Activated CD4-positive, CD25-positive, alpha-beta regulatory T cell treated with anti-CD3 and anti-CD28 coated beads, Interleukin-2, amount 50 U/mL, for 72 hours (primary cell): ENCODE results near the gene SLC9A2.

Experiments used
- DNase-seq: peaks from one replicate; pipeline ENCODE4 v3.0.0; 2021

SLC9A2 gene

GRCh38 chr2:102674370-102674769 is 55.0 kb downstream of the SLC9A2 start:
- no peak for DNase-seq

- DNase-seq = no peak
Measured at GRCh38 chr2:102674836-102675235, 55.5 kb downstream of the SLC9A2 start.

- DNase-seq = no peak
Measured at GRCh38 chr2:102677244-102678215, 58.2 kb downstream of the SLC9A2 start.

- no peak for DNase-seq
Measured at GRCh38 chr2:102678442-102678841, 59.1 kb downstream of the SLC9A2 start.

DNA sequence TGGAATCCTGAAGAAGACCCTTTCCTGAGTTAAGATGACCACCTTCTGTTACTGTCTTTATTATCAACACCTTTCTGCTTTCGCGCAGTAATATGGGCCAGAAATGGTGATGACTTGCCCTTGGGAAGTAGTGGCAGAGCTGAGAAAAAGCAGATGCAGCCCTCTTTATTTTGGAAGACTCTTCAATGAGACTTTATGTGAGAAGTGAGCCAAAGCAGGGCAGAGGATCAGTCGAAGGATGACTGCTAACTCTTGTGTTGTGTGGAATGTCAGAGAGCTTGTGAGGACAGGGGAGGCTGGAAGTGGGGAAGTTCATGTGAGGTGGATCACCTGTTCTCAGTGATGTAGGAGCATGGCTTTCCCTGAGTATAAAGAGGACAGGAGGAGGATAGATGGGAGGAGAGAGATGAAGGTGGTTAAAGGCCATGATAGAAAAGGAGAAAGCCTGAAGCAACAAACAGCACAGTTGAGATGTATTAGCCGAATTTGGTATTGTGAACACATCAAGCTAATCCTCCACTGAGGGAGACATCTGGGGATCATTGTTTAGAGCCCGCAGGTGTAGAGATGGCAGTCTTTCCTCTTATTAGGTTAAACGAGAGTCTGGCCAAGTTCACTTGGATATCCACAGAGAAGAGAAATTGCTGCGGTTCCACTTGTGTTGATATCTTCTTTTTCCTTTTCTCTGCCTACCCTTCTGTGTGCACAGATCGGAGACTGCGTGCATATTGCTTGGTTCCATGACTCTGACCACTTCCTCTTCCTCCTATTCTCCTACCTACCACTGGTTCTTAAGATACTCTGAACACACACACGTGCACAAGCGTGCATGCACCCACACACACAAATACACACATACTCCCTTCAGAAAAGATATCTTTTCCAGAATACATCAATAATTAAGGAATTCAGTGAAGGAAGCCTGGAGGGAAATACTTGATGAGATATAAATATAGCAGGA is 67.4 kb downstream of the SLC9A2 start:
- no peak for DNase-seq

DNA sequence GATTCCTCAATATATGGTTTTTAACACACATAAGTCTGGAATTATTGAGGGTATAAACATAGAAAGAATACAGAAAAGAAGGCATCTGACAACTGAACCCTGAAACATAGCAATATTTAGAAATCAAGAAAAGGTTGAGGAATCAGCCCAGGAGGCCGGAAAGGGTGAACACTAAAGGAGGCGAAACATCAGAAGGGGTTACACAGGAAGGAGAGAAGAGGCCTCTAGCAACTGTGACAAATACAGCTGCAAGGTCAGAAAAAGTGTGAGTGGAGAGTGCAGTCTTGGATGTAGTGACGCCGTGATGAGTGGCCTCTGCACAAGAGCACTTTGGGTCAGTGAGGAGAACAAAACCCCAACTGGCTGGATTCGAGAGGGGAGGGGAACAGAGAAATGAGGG is 70.7 kb downstream of the SLC9A2 start:
- DNase-seq = no peak

DNA sequence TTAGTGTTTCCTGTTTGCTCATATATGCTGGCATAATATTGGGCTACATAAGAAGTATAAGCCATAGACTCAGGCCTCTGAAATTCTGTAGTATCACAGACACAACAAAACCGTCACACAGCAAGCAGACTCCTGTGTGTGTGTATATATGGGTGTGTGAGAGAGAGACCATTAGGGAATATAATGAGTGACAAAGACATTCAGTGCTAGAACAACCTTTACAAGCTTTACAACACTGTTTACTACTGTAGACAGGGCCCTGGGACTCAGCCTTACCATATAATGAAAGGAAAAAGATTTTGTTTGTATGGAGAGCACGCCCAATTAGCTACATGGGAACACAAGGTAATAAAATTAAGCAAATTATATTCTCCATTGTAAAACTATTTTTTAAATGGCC is 77.1 kb downstream of the SLC9A2 start:
- no peak for DNase-seq

DNA sequence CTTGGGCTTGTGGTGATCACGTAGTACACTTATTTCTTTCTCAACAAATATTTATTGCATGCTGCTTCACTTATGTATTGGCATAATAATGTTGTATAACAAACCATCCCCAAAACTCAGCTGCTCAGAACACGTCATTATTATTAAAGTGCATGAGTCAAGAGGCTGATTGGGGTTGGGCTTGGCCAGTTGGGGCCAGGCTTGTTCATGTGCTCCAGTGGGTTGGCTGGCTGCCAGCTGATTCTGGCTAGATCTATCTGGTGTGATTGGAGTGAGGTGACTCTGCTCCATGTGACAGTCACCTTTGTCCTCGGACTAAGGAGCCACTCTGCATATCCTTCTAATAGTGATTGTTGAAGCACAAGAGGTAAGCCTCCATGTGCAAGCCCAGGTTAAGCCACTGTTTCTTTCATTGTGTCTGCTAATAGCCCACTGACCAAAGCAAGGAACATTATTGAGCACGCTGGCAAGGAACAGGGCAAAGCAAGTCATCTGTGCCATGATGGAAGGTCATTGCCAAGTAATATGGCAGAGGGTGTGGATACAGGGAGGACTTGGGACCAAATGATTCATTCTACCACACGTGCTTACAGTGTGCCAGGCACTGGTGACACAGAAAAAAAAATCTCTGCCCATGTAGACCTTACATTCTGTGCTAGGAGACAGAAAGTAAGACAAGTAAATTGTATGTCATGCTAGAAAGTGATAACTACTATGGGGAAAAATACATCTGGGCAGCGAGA is 79.2 kb downstream of the SLC9A2 start:
- DNase-seq = no peak

GRCh38 chr2:102703305-102703704 is 84.0 kb downstream of the SLC9A2 start:
- DNase-seq = no peak

GRCh38 chr2:102703748-102704147 is 84.4 kb downstream of the SLC9A2 start:
- DNase-seq = no peak

- DNase-seq = no peak
Measured at GRCh38 chr2:102704531-102704930, 85.2 kb downstream of the SLC9A2 start.

DNA sequence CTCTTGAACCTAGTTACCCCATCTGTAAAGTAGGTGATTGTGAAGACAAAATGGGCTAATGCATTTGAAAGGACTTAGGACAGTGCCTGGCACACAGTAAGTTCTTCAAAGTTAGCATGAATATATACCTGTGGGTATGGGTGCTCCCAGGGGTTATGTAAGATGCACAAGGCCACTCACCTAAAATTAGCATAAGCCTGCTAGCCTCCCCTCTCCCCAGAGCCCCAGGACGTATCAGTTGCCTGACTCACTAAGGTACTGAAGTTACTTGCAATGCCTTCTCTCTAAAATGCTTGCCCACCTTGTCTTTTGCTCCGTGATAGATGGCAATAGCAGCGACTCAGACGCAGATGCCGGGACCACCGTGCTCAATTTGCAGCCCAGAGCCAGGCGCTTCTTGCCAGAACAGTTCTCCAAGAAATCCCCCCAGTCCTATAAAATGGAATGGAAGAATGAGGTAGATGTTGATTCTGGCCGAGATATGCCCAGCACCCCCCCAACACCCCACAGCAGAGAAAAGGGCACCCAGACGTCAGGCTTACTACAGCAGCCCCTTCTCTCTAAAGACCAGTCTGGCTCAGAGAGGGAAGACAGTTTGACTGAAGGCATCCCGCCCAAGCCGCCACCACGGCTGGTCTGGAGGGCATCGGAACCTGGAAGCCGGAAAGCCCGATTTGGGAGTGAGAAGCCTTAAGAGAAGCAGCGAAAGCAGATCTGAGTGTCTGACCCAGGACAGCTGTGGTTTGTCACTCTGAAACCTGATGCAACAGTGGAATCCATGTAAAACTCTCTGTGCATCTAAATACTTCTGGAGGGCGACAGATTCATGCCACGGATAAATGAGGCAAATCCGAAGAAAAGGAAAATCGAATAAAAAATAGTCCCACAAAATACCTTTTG is 88.7 kb downstream of the SLC9A2 start:
- no peak for DNase-seq

- no peak for DNase-seq
Measured at GRCh38 chr2:102708847-102709559, 89.7 kb downstream of the SLC9A2 start.

DNA sequence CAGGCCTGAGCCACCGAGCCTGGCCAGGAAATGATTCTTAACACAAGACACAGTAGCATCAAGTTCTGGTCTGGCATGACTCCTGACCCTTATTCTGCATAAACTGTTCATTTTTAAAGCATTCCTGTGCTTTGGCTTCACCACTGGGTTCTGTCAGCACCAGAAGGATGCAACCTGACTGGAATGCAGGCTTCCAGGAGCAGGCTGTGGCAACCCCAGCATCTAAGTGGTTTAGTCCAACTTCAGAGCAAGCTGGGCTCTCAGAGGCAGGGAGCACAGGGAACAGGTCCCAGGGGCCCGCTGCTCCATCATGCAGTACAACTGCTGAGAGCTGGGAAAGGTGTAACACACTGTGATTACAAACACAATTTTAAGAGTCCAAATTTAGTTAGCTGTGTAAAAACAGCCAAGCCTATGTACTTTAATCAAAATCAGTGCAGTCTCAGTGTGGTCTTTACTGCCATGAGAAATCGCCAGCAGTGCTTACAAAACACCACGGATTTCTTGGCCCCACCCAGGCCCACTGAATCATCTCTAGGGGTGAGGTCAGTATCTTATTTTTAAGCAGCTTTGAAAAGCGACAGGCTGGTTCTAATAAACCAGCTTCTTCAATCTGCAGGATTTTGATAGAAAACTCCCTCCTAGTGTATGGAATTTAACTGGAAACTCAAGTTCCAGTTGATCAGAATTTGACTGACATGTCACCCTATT is 98.1 kb downstream of the SLC9A2 start:
- no peak for DNase-seq

DNA sequence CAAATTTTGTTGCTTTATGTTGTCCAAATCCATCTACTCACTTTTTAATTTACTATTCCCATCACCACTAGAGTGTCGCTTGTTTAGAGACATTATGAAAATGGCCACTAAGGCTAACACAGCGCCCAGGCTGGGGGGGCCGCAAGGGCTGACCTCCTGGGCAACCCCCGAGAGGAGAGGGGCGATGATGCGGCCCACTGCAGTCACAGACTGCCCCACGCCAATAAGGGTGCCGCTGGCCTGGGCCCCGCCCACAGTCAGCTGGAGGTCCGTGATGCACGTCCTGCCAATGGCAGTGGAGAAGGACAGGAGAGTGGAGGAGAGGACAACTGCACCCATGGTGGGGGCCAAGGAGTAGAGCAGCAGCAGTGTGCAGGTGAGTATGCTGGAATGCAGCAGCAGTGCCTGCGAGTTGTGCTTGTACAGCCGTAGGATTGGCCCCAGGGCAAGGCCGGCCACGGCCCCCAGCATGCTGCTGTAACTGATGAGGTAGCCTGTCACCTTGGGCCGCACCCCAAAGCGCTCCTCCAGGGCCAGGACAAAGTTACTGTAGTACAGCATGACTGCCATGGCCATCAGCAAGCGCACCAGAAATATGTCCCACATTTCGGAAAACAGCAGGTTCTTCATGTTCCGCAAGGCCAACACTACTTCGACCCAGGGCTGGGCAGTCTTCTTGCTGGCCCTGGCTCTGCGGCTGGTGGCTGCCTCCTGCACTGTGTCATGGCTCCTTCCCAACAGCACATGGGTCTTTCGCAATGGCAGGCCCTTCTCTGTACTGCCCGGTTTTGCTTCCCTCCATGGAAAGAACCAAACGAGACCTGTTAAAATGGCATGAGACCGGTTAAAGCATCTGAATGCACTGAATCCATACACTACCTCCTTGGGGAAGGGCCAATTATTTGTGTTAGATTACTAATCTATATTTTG is 99.3 kb downstream of the SLC9A2 start:
- DNase-seq = no peak

- no peak for DNase-seq
Measured at GRCh38 chr2:102724016-102724490, 104.7 kb downstream of the SLC9A2 start.

GRCh38 chr2:102724553-102724952 is 105.2 kb downstream of the SLC9A2 start:
- DNase-seq = no peak

DNA sequence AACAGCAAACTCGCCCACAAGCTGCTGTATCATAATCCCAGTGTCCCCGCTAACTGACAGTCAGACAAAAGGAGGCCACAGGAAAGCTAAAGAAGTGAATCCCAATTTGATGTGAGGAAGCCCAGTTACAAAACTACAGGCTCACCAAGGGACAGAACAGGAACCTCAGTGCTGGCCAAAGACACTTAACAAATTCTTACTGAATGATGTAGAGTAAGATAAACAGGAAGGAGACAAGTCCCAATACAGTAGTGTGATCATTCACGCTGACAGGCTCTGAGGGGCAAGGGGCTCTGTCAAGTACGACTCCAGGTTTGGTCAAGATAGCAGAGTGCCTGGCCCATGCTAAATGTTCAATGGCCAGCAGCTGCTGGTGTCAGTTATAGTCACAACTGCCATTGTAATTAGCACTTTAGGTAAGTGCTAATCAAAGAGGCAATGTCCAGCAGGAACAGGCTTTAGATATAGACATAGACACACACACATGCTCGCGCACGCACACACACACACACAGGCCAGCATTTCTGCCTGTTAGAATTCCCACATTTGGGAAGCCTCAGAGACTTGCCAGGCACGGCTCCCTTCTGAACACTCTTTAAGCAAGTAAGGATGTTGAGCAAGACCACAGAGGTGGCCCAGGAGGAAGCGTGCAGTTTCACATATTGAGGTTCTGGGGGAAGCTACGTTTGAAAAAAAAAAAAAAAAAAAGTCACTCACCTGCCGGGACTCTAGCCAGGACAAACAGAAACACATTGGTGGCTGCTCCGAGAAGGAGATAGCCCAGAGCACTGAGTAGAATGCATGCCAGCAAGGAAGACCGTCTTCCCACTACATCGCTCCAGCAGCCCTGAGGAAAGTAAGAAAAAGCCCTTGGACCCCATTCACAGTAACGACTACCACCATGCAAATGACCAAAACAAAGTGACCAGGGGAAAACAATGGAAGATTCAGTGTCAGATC is 107.1 kb downstream of the SLC9A2 start:
- no peak for DNase-seq
